ENCODE measurements around the gene MRPS2.
A peak's percentile ranks its signal among the peaks of the same experiment; 100 is the strongest.
"Not testable (repeated sequence)": the region's sequence is repeated elsewhere in the genome, so short reads cannot be mapped to it uniquely, and the experiment has no call there.

The MRPS2 gene

GRCh38 chr9:135500525-135501260 is at the start of gene MRPS2:
Gene MRPS2, plus strand, starts transcription at chr9:135500682. Its CDS starts 29 bp downstream, at chr9:135500711.
- DNase-seq, result peak; percentile 87

- DNase-seq, result no peak
These were observed 49.5 kb upstream of the MRPS2 start for GRCh38 chr9:135450956-135451355.

- DNase-seq, result not testable (repeated sequence)
These were observed 48.6 kb upstream of the MRPS2 start for GRCh38 chr9:135451909-135452308.

GRCh38 chr9:135454737-135455136 is 45.7 kb upstream of the MRPS2 start:
- DNase-seq, result no peak

GRCh38 chr9:135455401-135456030 is 45.0 kb upstream of the MRPS2 start:
- no peak for DNase-seq

- no peak for DNase-seq
These were observed 43.9 kb upstream of the MRPS2 start for GRCh38 chr9:135456436-135457104.

- not testable (repeated sequence) for DNase-seq
These were observed 42.0 kb upstream of the MRPS2 start for GRCh38 chr9:135458478-135458877.

GRCh38 chr9:135461936-135462335 is 38.5 kb upstream of the MRPS2 start:
- DNase-seq, result no peak

- no peak for DNase-seq
These were observed 37.3 kb upstream of the MRPS2 start for GRCh38 chr9:135463140-135463539.

GRCh38 chr9:135464181-135464580 is 36.3 kb upstream of the MRPS2 start:
- no peak for DNase-seq

GRCh38 chr9:135468854-135469521 is 31.5 kb upstream of the MRPS2 start:
- peak; percentile 55 for DNase-seq

- no peak for DNase-seq
These were observed 28.5 kb upstream of the MRPS2 start for GRCh38 chr9:135471791-135472640.

GRCh38 chr9:135473972-135474543 is 26.4 kb upstream of the MRPS2 start:
- no peak for DNase-seq

GRCh38 chr9:135474915-135475314 is 25.6 kb upstream of the MRPS2 start:
- peak; percentile 32 for DNase-seq

- no peak for DNase-seq
These were observed 23.7 kb upstream of the MRPS2 start for GRCh38 chr9:135476561-135477355.

- no peak for DNase-seq
These were observed 22.3 kb upstream of the MRPS2 start for GRCh38 chr9:135478191-135478590.

- peak; percentile 20 for DNase-seq
These were observed 21.5 kb upstream of the MRPS2 start for GRCh38 chr9:135478829-135479468.

- DNase-seq, result no peak
These were observed 20.9 kb upstream of the MRPS2 start, which contains the start of gene PPP1R26 for GRCh38 chr9:135479469-135480052. Gene PPP1R26, plus strand, starts transcription at chr9:135479782. Its CDS starts 4,729 bp downstream, at chr9:135484511.

GRCh38 chr9:135480071-135480939 is 20.2 kb upstream of the MRPS2 start:
- DNase-seq, result peak; percentile 15

Data from CD4-positive, alpha-beta T cell treated with Interleukin-17A for 4 hours (primary cell).